GM18511 (cell line): Measurements from ENCODE around the gene TMEM165.
"Not testable (repeated sequence)": the region's sequence is repeated elsewhere in the genome, so short reads cannot be mapped to it uniquely, and the experiment has no call there.

Experiments used
- ATAC-seq: cut with Tn5 transposase; IDR thresholded peaks from one replicate; pipeline ENCODE4 v1.9.1; 2021; ENCODE audit warnings: mild to moderate bottlenecking, moderate library complexity; ENCODE audit not compliant: unreplicated experiment

TMEM165 gene, protein sequence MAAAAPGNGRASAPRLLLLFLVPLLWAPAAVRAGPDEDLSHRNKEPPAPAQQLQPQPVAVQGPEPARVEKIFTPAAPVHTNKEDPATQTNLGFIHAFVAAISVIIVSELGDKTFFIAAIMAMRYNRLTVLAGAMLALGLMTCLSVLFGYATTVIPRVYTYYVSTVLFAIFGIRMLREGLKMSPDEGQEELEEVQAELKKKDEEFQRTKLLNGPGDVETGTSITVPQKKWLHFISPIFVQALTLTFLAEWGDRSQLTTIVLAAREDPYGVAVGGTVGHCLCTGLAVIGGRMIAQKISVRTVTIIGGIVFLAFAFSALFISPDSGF

GRCh38 chr4:55395529-55396307, at the start of gene TMEM165:
TSS of gene TMEM165 (plus strand) at chr4:55395957. CDS start at chr4:55396190, 233 bp downstream.
- ATAC-seq, result peak; percentile 94

- peak; percentile 94 for ATAC-seq
Measured at GRCh38 chr4:55345980-55346850, 49.5 kb upstream of the TMEM165 start, which contains the start of gene SRD5A3. TSS of gene SRD5A3 (plus strand) at chr4:55346242. CDS start at chr4:55346337, 95 bp downstream.

DNA sequence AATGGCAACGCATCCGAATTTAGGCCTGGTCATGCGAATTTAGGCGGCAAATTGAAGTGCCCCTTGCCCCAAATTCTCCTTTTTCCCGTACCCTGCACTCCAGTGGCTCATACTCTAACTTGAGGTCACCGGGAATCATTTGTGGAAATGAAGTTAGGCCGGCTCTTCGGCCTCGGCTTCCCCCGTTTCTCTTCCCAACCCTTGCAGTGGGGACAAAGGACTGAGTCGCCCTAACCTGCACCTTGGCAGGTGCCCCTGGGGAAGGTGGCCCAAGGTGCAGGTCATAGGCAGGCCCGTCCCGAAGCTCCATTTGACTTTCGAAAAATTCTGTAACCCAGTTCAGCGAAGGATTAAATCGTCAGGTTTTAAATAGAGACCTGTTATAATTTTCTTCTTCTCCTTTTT, 48.9 kb upstream of the TMEM165 start:
- no peak for ATAC-seq

DNA sequence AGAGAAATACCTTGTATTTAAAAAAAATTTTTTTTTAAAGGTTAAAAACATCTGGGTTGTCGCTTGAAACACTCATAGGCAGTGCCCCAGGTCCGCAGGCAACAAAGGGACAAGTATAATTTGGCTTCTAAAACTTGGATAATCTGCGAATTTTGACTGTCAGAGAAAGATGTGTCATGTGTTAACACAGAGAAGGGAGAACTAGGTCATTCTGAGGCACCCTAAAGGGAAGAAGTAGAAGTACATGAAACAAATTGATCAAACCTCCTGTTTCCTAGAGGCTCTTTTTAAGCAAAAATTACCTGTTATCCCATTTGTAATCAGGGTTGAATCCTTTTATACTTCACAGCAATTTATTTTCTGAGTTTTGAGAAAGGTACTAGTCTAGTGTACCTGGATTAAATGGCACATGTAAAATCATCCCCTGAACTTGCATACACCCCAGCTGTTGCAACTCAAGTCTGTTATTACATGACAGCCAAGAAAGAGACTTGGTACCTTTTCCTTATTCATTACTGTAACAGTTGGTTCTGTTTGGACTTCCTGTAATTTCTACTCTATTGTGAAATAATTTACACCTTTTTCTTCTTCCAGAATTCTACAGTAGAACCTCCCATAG, 48.0 kb upstream of the TMEM165 start:
- ATAC-seq, result no peak

GRCh38 chr4:55348466-55348865, 47.3 kb upstream of the TMEM165 start:
- no peak for ATAC-seq

DNA sequence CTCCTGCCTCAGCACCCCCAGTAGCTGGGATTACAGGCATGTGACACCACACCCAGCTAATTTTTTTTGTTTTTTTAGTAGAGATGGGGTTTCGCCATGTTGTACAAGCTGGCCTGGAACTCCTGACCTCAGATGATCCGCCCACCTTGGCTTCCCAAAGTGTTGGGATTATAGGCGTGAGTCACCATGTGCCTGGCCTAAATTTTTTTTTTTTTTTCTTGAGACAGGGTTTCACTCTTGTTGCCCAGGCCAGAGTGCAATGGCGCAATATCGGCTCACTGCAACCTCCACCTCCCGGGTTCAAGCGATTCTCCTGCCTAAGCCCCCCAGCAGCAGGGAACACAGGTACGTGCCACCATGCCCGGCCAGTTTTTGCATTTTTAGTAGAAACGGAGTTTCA, 44.9 kb upstream of the TMEM165 start:
- not testable (repeated sequence) for ATAC-seq

DNA sequence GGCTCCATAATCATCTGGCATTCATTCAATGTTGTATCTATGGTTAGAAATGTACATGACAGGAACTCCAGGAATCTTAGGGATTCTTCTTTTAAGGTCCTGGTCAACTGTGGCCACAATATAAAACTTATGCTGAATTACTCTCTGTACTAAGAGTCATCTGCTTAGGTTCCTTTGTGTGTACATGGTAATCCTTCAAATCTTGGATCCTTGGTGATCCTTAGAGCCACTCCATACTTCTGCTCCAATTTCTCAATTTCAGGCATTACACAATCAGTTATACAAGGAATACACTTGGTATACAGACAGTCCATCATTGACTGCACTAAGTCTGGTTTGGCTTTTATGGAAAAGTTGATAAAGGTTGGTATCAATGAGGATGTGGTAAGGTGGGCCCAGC, 43.9 kb upstream of the TMEM165 start:
- ATAC-seq, result no peak

DNA sequence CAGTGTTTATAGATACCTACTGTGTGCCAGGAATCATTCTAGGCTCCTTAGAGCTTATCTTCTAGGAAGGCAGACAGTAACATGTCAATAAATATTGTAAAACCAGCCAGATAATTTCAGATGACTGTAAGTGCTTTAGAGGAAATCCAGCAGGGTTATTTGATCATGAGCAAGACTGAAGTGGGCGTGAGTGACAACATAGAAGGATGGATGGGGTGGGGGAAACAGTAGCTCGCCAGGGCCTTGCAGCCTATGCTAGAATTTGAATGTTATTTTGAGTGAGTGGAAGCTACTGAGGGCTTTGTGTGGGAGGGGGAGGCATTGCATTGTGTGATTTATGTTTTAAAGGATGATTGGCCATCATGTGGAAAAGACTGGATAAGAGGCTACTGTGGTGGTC, 43.0 kb upstream of the TMEM165 start:
- no peak for ATAC-seq

- ATAC-seq, result not testable (repeated sequence)
Measured at GRCh38 chr4:55353228-55353747, 42.5 kb upstream of the TMEM165 start.

- ATAC-seq, result no peak
Measured at GRCh38 chr4:55354648-55355047, 41.1 kb upstream of the TMEM165 start.

- ATAC-seq, result no peak
Measured at GRCh38 chr4:55355555-55355954, 40.2 kb upstream of the TMEM165 start.

DNA sequence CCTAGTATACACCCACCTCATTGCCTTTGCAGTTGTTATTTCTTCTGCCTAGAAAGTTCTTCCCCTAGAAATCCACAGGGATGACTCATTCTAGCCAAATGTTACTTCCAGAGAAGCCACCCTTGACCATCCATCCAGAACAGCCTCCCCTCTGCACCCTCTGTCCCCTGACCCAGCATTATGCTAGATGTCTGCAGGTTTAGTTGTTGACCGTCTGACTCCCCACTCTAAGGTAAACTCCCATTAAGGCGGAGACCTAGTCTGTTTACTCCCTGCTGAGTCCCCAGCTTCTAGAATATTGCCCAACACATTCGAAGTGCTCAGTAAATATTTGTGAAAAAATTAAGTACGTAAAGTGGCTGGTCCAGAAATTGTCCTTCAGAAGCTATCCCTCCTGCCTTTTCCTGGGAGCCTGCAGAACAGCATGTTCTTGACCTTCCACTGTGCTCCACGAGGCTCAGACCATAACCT, 38.7 kb upstream of the TMEM165 start:
- ATAC-seq, result no peak

DNA sequence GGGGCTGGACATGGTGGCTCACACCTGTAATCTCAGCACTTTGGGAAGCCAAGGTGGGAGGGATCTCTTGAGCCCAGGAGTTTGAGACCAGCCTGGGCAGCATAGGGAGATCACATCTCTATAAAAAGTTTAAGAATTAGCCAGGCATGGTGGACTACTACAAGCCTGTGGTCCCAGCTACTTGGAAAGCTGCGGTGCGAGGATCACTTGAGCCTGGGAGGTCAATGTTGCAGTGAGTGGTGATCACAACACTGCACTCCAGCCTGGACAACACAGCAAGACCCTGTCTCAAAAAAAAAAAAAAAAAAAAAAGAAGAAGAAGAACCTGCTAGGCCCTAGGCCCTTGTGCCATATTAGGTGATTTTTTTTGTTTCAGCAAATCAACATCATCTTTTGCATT, 37.5 kb upstream of the TMEM165 start:
- peak; percentile 9 for ATAC-seq

DNA sequence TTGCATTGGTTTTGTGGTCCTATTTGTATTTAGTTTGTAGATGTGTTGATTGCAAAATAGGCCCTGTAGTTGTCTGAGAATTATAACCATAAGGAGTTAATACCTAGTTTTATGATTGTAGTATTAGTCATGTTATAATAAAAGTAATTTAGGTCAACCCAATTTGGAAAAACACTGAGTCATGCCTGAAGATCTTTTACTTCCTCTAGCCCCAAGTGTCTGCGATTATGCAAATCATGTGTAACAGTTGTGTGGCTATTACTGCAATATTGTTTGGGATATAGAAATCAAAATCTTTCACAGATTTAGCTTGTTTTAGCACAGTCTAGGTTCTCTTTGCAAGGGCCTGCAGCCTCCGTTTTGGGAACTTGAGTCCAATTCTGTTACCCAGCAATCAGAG, 37.1 kb upstream of the TMEM165 start:
- ATAC-seq, result peak; percentile 72

GRCh38 chr4:55359397-55359916, 36.3 kb upstream of the TMEM165 start:
- no peak for ATAC-seq

DNA sequence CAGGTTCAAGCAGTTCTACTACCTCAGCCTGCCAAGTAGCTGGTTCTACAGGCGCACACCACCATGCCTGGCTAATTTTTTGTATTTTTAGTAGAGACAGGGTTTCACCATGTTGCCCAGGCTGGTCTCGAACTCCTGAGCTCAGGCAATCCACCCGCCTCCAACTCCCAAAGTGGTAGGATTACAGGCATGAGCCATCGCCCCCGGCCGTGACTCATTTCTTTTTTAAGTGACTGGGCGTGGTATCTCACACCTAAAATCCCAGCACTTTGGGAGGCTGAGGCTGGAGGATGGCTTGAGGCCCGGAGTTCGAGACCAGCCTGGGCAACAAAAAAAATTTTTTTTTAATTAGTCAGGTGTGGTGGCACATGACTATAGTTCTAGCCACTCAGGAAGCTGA, 32.8 kb upstream of the TMEM165 start:
- ATAC-seq, result not testable (repeated sequence)

DNA sequence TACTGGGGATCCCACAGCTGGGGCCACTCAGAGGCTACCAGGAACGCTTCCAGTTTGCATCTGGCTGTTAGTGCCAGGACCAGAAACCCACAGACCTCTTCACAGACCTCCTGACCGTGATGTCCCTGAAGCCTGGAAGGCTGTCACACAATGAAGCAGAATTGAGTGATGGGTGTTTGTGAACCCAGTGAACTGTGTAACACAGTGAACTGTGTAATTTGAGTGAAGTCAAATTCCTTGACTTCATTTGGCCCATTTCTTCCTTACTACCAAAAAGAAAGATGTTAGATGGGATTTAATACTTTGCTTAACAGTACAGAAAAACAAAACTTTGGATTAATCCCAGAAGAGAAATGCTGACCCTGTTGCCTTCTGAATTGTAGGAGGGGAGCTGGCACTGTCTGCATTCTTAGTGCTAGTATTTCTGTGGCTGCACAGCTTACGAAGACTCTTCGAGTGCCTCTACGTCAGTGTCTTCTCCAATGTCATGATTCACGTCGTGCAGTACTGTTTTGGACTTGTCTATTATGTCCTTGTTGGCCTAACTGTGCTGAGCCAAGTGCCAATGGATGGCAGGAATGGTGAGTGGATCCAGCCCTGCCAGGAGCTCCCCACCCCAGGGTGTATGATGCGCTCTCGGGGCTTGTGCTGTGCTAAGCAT, 31.9 kb upstream of the TMEM165 start:
- ATAC-seq, result no peak

GRCh38 chr4:55364691-55365344, 30.9 kb upstream of the TMEM165 start:
- no peak for ATAC-seq

DNA sequence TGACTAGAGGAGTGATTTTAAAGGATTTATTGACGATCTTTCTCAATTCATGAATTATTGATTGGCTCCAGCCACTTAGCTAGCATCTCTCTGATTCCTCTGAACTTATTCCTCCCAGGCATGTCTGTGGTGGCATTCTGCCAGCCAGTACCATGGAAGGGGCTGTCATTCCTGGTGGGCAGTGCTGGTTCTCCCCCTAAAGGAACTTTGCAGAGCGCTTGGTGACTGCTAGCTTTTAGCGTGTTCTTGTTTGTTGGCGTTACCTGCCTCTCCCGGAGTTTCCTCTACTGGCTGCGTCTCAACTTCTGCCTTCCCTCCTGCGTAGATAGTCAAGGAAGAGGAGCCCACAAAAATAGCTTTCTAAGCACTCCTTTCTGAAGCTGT, 30.4 kb upstream of the TMEM165 start:
- no peak for ATAC-seq
